ENCODE results near the gene TMEM181. TPM values are rescaled to one million over a fixed set of nuclear protein-coding genes. Genes with fewer than 3 reads are reported as not detected.
"Not testable (repeated sequence)": the region's sequence is repeated elsewhere in the genome, so short reads cannot be mapped to it uniquely, and the experiment has no call there.

TMEM181 gene
- polyA plus RNA-seq, 5 donors, result 26.1 to 36.8 (median 30.5) TPM

GRCh38 chr6:158654960-158655489, 95.1 kb downstream of the TMEM181 start:
- DNase-seq, result peak; percentile 55 to 71

- no peak for DNase-seq
These were observed 95.9 kb downstream of the TMEM181 start for GRCh38 chr6:158655569-158656450.

GRCh38 chr6:158656986-158657385, 97.1 kb downstream of the TMEM181 start:
- not testable (repeated sequence) for DNase-seq

- DNase-seq, result no peak
These were observed 100.5 kb downstream of the TMEM181 start for GRCh38 chr6:158660333-158660754.

- no peak for DNase-seq
These were observed 101.3 kb downstream of the TMEM181 start for GRCh38 chr6:158661156-158661685.

- DNase-seq, result no peak
These were observed 102.7 kb downstream of the TMEM181 start for GRCh38 chr6:158662607-158662953.

- DNase-seq, result peak in 1 of 2 donors; percentile 56
These were observed 103.2 kb downstream of the TMEM181 start for GRCh38 chr6:158662954-158663624.

GRCh38 chr6:158663625-158664165, 103.8 kb downstream of the TMEM181 start:
- no peak for DNase-seq

GRCh38 chr6:158665332-158665731, 105.4 kb downstream of the TMEM181 start:
- DNase-seq, result no peak

GRCh38 chr6:158666628-158667359, 106.9 kb downstream of the TMEM181 start:
- DNase-seq, result no peak

- DNase-seq, result no peak
These were observed 107.6 kb downstream of the TMEM181 start for GRCh38 chr6:158667360-158667981.

- no peak for DNase-seq
These were observed 108.8 kb downstream of the TMEM181 start for GRCh38 chr6:158668707-158669103.

GRCh38 chr6:158669145-158670035, 109.5 kb downstream of the TMEM181 start:
- no peak for DNase-seq

- DNase-seq, result not testable (repeated sequence)
These were observed 112.2 kb downstream of the TMEM181 start for GRCh38 chr6:158672119-158672518.

GRCh38 chr6:158672726-158673125, 112.8 kb downstream of the TMEM181 start:
- DNase-seq, result no peak

GRCh38 chr6:158674342-158675131, 114.6 kb downstream of the TMEM181 start:
- no peak for DNase-seq

GRCh38 chr6:158677094-158677493, 117.2 kb downstream of the TMEM181 start:
- not testable (repeated sequence) for DNase-seq

- DNase-seq, result no peak
These were observed 118.2 kb downstream of the TMEM181 start for GRCh38 chr6:158677906-158678578.
